ENCODE measurements around the gene NINL.

The NINL gene

GRCh38 chr20:25539742-25540672 is 45.3 kb downstream of the NINL start:
- TF ChIP-seq POLR2AphosphoS5 (IDR thresholded peaks at IDR 0.05; ENCODE audit: low read depth) (no peak), CTCF (IDR thresholded peaks at IDR 0.05; ENCODE audit: insufficient read depth, low read length) (peak; percentile 0), SPI1 (IDR thresholded peaks at IDR 0.05; ENCODE audit: borderline replicate concordance, low read depth) (no peak)
- no peak overlapping the region for H3K4me3 ChIP-seq (replicated peaks; ENCODE audit: insufficient read depth, low read length)
- H3K27me3 ChIP-seq (ENCODE audit: insufficient read depth, poor library complexity, severe bottlenecking), result no peaks in the 10 kb centered on the region
- no peak overlapping the region for H3K27ac ChIP-seq (replicated peaks)
- DNase-seq (ENCODE audit: low read depth in 1 of 2, low spot score in 1 of 2), result no peak

GRCh38 chr20:25538838-25539665 is 46.3 kb downstream of the NINL start:
- Histone ChIP-seq H3K27ac (replicated peaks) (no peak overlapping the region), H3K4me3 (replicated peaks; ENCODE audit: insufficient read depth, low read length) (no peak overlapping the region), H3K27me3 (ENCODE audit: insufficient read depth, poor library complexity, severe bottlenecking) (no peaks in the 10 kb centered on the region)
- no peak for DNase-seq (ENCODE audit: low read depth in 1 of 2, low spot score in 1 of 2)
- TF ChIP-seq CTCF (IDR thresholded peaks at IDR 0.05; ENCODE audit: insufficient read depth, low read length), result no peak
- no peak for TF ChIP-seq SPI1 (IDR thresholded peaks at IDR 0.05; ENCODE audit: borderline replicate concordance, low read depth)
- no peak for TF ChIP-seq REST (IDR thresholded peaks at IDR 0.05; ENCODE audit: insufficient replicate concordance, low read depth)
- no peak for TF ChIP-seq GABPA (IDR thresholded peaks at IDR 0.05; ENCODE audit: low read depth)
- TF ChIP-seq POLR2AphosphoS5 (IDR thresholded peaks at IDR 0.05; ENCODE audit: low read depth), result no peak

- no peak for TF ChIP-seq CTCF (IDR thresholded peaks at IDR 0.05; ENCODE audit: insufficient read depth, low read length)
- TF ChIP-seq GABPA (IDR thresholded peaks at IDR 0.05; ENCODE audit: low read depth), result no peak
- TF ChIP-seq REST (IDR thresholded peaks at IDR 0.05; ENCODE audit: insufficient replicate concordance, low read depth), result no peak
- no peak for TF ChIP-seq POLR2AphosphoS5 (IDR thresholded peaks at IDR 0.05; ENCODE audit: low read depth)
- TF ChIP-seq SPI1 (IDR thresholded peaks at IDR 0.05; ENCODE audit: borderline replicate concordance, low read depth), result no peak
- Histone ChIP-seq H3K4me3 (replicated peaks; ENCODE audit: insufficient read depth, low read length) (no peak overlapping the region), H3K27ac (replicated peaks) (no peak overlapping the region), H3K27me3 (ENCODE audit: insufficient read depth, poor library complexity, severe bottlenecking) (no peaks in the 10 kb centered on the region)
- DNase-seq (ENCODE audit: low read depth in 1 of 2, low spot score in 1 of 2), result no peak
Observed at GRCh38 chr20:25537890-25538289, 47.4 kb downstream of the NINL start.

Measured in HL-60 (cell line).